HG03439 (cell line): ENCODE results near the gene ABCA1.
"Not testable (repeated sequence)": the region's sequence is repeated elsewhere in the genome, so short reads cannot be mapped to it uniquely, and the experiment has no call there.

Experiments used
- ATAC-seq: cut with Tn5 transposase; IDR thresholded peaks from one replicate; pipeline ENCODE4 v1.9.1; 2021; ENCODE audit warnings: mild to moderate bottlenecking, moderate library complexity; ENCODE audit not compliant: unreplicated experiment

The ABCA1 gene

DNA sequence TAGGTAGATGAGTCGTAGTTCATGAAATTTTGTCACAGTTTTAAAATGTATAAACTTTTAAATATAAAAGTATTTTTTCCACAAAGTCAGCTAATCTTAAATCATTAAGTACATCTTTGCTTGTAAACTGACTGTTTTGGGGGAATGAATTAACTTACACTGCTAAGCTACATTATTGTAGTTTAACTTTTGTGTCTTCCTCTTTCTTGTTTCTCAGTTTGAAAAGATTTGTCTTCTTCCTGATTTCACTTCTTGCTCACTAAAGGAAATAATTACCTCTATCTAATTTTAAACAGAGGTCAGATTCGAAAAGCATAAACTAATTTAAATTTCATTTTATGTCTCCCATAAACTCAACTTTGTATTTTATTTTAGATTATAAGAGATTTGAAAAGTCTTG lies 158.3 kb downstream of the ABCA1 start:
- no peak for ATAC-seq

DNA sequence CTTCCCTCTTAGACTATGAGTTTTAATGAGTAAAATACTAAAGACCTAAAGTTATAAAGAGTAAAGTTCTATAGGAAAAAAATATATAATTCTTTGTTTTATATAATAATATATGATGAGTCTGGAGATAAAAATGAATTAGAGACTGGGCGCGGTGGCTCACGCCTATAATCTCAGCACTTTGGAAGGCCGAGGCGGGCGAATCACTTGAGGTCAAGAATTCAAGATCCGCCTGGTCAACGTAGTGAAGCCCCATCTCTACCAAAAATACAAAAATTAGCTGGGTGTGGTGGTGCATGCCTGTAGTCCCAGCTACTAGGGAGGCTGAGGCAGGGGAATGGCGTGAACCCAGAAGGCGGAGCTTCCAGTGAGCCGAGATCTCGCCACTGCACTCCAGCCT lies 158.9 kb downstream of the ABCA1 start:
- not testable (repeated sequence) for ATAC-seq

DNA sequence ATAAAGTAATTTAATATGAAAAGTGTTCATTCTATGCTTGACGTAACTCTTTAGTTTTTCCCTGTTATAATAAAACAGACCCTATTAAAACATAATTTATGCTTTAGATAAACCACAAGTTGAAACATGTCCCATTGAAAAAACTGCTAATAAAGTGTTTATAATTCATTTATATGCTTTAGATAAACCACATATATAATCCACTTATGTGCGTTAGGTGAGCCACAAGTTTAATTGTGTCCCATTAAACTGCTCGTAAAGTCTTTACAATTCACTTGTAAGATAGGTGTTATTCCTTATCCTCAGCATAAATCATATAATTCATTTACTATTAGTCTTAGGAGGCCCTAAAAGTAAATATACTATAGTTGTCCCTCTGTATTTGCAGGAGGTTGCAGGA lies 160.4 kb downstream of the ABCA1 start:
- ATAC-seq = no peak

DNA sequence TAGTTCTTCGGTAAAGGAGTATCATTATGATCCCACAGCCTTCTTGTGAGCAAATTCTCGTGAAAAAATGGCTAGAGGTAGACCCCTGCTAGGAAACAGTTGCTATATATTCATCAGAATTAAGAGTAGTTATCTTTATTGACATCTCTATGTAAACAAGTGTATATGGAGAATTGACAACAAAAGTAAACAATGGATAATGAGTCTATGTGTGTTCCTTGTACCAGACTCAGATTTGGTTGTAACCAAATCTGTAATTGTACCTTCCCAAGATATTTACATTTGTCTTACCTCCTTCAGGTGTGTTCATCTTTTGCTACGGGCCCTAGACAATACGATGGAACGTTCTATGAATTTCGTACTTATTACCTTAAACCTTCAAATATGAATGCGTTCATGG lies 161.9 kb downstream of the ABCA1 start:
- ATAC-seq = no peak

DNA sequence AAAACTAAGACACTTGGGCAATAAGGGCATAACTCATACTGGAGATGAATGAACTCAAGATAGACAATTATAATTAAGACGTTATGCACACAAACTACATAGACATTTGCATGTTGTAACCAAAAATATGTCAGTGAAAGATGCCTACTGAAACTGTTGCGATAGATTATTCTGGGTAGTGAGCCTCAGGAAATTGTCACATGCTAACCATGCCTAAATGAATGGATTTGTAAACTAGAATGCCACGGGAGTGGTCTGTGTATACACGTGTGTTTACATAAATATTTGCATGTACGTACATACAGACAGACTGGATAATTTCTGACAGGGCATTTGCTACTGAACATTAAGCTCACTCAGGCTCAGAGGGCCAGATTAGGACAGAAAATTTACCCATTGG lies 162.8 kb downstream of the ABCA1 start:
- ATAC-seq = peak; percentile 44

DNA sequence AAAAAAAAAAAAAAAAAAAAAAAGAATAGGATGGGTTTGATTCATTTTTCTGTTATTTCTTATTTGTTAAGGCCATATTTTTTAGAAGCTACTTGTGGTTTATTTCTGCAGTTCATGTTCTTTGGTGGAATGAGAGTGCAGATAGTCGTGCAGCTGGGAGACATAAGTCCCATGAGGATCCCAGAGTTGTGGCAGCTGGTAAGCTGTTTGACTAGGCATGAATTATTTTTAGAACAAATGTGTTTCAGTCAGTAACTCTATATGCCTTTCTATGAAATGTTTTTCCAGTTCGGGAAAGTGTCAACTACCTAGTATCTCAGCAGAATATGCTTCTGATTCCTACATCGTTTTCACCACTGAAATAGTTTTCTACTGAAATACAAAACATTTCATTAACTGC lies 169.0 kb downstream of the ABCA1 start:
- no peak for ATAC-seq

DNA sequence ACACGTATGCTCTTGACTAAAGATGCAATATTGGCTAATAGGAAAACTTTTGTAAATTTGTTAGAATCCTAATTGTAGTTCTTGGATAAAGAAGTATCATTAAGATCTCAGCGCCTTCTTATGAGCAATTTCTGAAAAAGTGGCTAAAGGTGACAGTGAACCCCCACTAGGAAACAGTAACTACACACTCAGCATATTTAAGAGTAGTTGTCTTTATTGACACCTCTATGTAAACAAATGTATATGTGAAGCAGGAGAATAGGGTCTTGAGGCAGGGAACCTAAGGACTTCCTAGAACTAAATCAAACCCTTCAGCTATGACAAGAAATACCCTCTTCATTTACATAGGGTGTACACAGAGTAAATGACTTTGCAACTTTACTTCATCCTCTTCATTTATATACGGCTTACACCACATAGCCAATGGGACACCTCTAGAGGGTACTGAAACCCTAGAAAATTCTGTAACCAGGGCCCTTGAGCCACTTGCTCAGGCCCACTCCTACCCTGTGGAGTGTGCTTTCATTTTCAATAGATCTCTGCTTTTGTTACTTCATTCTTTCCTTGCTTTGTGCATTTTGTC lies 177.7 kb downstream of the ABCA1 start:
- ATAC-seq = peak; percentile 22

DNA sequence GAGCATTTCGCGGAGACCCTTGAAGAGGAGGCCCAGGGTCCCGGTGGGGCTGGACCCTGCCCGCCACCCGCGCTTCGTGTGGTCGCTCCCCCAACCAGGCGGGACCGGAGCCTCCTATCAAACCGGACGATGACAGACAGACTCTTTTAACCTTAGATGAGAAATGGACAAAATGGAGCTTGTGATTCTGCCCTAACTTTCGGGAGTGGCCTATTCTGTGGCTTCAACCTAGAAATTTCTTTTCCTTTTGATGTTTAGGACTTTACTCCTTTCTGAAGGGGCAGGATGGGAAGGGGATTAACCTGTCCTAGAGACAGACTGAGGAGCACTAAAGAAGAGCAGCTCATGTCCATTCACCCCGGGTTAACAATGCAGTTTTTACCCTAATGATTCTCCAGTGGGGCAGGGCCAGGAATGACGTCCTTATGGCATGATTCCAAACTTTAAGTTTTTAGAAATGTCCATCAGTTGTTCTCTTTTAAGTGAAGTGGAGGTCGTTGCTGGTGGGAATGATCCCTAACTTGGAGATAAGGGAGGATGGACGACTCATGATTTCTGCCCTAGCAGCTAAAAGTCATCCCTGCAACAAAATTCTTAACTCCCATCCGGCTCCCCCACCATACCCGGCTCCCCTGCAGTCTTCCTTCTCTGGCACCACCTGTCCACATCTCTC lies 179.5 kb downstream of the ABCA1 start:
- ATAC-seq = no peak

DNA sequence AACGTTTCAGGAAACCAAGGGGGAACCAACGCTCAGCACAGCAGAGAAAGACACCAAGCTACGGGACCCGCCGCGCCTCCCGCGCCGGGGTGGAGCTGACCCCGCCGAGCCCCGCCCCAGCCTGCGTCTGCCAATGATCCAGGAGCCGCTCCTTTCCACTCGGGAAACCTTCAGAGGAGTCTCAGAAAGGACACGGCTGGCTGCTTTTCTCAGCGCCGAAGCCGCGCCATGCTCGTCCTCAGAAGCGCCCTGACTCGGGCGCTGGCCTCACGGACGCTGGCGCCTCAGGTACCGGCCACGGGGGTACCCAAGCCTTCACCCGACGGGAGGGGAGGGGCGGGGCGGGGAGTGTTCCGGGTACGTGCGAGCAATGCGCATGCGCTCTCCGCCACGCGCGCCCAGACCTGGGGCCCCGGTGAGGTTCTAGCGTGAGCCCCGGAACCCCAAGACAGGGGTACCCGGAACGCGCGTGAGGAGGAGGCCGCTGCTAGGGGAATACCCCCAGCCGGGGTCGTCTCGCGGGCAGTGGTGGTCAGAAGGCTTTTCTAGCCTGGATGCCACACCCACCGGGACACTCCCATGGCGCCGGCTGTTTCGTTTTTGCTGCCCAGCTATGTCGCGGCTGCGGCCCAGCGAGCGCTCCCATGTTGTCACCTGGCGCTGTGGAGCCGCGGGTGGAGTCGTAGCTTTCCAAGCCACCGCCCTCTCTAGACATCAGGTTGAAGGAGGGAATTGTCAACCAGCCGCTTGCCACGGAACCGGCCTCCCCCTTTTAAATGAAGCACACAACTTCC lies 180.2 kb downstream of the ABCA1 start, which contains the start of gene NIPSNAP3A:
NIPSNAP3A (plus strand) TSS at position 119 of the 794 bp plus-strand sequence; CDS start at position 229, 110 bp downstream.
- ATAC-seq = peak; percentile 90

DNA sequence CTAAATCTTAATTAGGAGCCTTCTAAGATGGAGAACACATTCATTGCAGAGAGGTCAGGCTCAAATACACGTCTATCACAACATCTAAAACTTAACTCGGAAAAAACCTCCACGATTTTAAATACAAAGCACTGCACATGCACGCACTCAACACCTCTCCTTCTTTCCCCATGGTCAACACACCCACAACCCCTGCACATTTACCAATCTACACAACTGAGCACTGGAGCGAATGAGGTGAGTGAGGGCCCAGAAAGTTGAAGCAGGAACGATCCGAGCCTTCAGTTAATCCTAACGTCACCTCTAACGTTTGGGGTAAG lies 180.8 kb downstream of the ABCA1 start:
- ATAC-seq = peak; percentile 27

DNA sequence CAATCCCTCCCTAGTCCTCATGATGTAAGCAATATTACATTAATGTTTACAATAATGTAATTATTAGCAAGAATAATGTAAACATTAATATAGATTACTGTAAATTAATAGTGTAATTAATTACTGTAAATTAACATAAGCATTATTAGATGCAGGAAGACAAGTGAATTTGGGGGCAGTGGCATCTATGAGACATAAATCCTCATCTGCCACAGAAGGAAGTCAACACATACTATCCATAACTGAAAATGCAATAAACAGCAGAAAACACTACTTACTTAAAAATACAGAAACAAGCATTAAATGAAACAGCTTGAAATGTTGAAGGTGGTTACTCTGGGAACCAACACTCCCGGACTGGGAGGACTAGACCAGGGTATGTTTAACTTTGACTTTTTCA lies 181.2 kb downstream of the ABCA1 start:
- no peak for ATAC-seq

DNA sequence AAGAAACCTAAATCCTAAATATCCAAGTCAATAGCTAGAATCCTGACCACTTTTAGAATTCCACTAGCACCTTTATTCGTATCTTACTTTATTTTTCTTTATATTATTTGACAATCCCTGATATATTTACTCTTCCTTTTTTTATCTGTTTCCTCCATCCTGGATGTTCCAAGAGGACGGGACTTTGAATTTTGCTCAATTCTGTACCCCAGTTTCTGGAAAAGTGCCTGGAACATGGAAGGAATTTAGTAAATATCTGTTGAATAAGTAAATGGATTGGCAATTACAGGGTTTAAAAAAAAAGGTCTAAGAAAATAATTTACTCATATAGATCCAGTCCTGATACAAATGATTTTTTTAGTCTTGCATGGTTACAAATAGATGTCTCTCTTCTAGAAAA lies 181.7 kb downstream of the ABCA1 start:
- ATAC-seq = no peak

DNA sequence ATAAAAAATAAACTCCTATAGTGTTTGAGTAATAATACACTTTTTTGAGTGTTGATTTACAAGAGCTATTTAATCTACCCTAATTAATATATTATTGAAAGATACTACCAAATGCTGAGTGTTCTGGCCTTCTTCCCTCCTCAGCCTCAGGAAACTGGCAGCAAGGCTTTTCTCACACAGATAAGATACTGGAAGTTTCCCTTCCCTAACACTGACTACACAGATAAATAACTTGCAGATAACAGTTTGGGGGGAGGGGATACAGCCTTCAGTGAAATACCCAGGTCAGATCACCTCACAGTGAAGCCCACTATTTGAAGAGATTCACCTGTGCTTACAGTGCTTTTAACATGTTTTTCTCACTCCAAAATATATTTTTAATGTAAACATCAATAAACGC lies 182.1 kb downstream of the ABCA1 start:
- ATAC-seq = no peak

DNA sequence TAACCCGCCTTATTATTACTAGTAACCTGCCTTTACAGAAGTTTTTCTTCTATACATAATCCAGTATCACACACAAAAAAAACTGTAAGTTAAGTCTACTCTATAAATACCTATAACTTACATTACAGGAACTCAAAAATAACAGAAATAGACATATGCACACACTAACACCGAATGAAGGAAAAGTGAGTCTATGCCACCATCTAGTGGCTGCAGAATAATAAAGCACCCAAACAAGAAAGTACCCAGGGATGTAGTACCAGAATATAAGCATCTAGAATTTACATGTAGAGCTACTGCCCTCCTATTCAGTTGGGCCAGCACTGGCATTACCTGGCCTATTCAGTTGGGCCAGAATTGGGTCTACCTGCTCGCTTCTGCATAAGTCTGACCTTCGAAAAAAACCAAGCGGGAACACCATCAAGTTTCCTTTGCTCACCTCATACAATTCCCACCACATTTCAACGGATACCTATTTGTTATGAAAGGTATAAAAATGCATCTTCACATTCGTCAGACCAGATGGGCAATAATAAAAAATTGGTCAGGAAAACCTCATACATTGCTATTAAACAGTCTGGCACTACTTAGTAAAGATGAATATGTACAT lies 184.5 kb downstream of the ABCA1 start:
- ATAC-seq = peak; percentile 40

DNA sequence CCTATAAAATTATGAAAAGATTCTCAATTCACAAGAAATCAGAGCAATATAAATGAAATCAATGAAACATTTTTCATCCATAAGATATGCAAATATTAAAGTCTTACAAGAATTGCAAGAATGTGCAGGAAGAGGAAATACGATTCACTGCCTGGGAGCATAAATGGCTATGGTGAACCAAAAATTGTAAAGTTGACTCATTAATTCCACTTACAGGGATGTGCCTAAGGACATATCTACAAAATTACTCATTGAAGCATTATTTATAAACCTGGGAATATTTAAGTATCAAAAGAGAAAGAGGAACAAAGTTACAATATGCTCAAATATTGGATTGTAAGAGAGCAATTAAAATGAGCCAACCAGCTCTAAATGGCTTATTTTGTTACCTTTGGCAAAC lies 187.3 kb downstream of the ABCA1 start:
- ATAC-seq = no peak

DNA sequence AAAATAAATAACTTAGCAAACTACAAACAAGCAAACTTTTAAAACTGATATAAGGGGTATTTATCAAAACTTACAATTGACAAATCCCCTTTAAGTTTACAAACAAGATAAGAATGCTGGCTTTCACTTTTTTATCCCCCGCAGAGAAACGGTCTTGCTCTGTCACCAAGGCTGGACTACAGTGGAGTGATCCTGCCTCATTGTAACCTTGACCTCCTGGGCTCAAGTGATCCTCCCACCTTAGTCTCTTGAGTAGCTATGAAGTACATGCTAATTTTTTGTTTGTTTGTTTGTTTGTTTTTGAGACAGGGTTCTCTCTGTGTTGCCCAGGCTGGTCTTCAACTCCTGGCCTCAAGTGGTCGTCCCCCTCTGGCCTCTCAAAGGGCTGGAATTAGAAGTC lies 189.5 kb downstream of the ABCA1 start:
- ATAC-seq = no peak
